Progenitor cell of endocrine pancreas (in vitro differentiated cells): ENCODE results near the gene XPA. TPM values are rescaled to one million over a fixed set of nuclear protein-coding genes. Genes with fewer than 3 reads are reported as not detected.

Experiments used
- DNase-seq: peaks from one replicate; pipeline ENCODE4 v3.0.0; 2021; ENCODE audit warnings: low spot score; ENCODE audit not compliant: unreplicated experiment
- H3K27ac Mint-ChIP-seq: 2 replicates; pipeline ENCODE4 v1.8.0; 2021; ENCODE audit warnings: mild to moderate bottlenecking, moderate library complexity, mixed read lengths
- H3K27me3 Mint-ChIP-seq: 2 replicates; pipeline ENCODE4 v1.8.0; 2021; ENCODE audit warnings: mixed read lengths
- H3K36me3 Mint-ChIP-seq: 2 replicates; pipeline ENCODE4 v1.8.0; 2022; ENCODE audit warnings: mixed read lengths; ENCODE audit not compliant: insufficient read depth
- H3K4me1 Mint-ChIP-seq: 2 replicates; pipeline ENCODE4 v1.8.0; 2021; ENCODE audit warnings: low read depth, mixed read lengths
- H3K4me3 Mint-ChIP-seq: 2 replicates; pipeline ENCODE4 v1.8.0; 2021; ENCODE audit warnings: low read depth, mild to moderate bottlenecking, moderate library complexity, mixed read lengths
- H3K9me3 Mint-ChIP-seq: 2 replicates; pipeline ENCODE4 v1.8.0; 2021; ENCODE audit warnings: low read depth, mixed read lengths
- CTCF ChIP-seq: fragments of 200-600 bp; sonication (generic); IDR thresholded peaks from one replicate; pipeline ENCODE4 v1.5.0; 2021; ENCODE audit warnings: antibody characterized with exemption, mild to moderate bottlenecking; ENCODE audit not compliant: unreplicated experiment
- total RNA-seq: library from RNA; stranded (reverse); gene quantifications from 2 replicates; pipeline ENCODE4 v1.2.1, GENCODE V29; 2021

XPA gene
- total RNA-seq, 1 donor from 2014 or later, result 16.4 TPM

- no peaks in the 10 kb centered on the region for H3K36me3 Mint-ChIP-seq
These were observed 63.9 kb downstream of the XPA start, which contains the start of the genes NCBP1 and TSTD2 for GRCh38 chr9:97632985-97633858. Gene NCBP1 (plus strand): TSS chr9:97633821. CDS start chr9:97633882, 61 bp downstream. Gene TSTD2 (minus strand): TSS chr9:97633368. CDS start chr9:97627562, 5,806 bp downstream.

GRCh38 chr9:97632248-97632984 is 64.7 kb downstream of the XPA start:
- Mint-ChIP-seq H3K36me3 (no peaks in the 10 kb centered on the region), H3K9me3 (no peaks in the 10 kb centered on the region), H3K4me3 (peak overlapping the region; percentile 94), H3K27ac (peak overlapping the region; percentile 100), H3K4me1 (peaks cover 41% of the 10 kb centered on the region), H3K27me3 (no peaks in the 10 kb centered on the region)
- TF ChIP-seq CTCF, result no peak
- peak; percentile 14 for DNase-seq

More at GRCh38 chr9:97632985-97633858, 63.9 kb downstream of the XPA start, which contains the start of the genes NCBP1 and TSTD2:
- Mint-ChIP-seq H3K9me3 (no peaks in the 10 kb centered on the region), H3K27ac (peak within 1 kb of the TSS; percentile 100), H3K4me3 (peak within 1 kb of the TSS; percentile 94), H3K27me3 (no peaks in the 10 kb centered on the region), H3K4me1 (peaks cover 37% of the 10 kb centered on the region)
- no peak for TF ChIP-seq CTCF
- peak; percentile 87 for DNase-seq

GRCh38 chr9:97630591-97630990 is 66.5 kb downstream of the XPA start:
- no peak overlapping the region for H3K4me3 Mint-ChIP-seq
- H3K36me3 Mint-ChIP-seq, result peaks cover 5% of the 10 kb centered on the region
- H3K27me3 Mint-ChIP-seq, result no peaks in the 10 kb centered on the region
- no peak for DNase-seq
- TF ChIP-seq CTCF, result no peak
- H3K27ac Mint-ChIP-seq, result no peak overlapping the region
- H3K9me3 Mint-ChIP-seq, result no peaks in the 10 kb centered on the region
- H3K4me1 Mint-ChIP-seq, result peaks cover 38% of the 10 kb centered on the region

GRCh38 chr9:97629156-97629555 is 68.0 kb downstream of the XPA start:
- Mint-ChIP-seq H3K27ac (peak overlapping the region; percentile 84), H3K36me3 (peaks cover 8% of the 10 kb centered on the region), H3K4me3 (no peak overlapping the region), H3K4me1 (peaks cover 29% of the 10 kb centered on the region), H3K9me3 (no peaks in the 10 kb centered on the region), H3K27me3 (no peaks in the 10 kb centered on the region)
- DNase-seq, result no peak
- TF ChIP-seq CTCF, result no peak

GRCh38 chr9:97628668-97629067 is 68.5 kb downstream of the XPA start:
- peaks cover 29% of the 10 kb centered on the region for H3K4me1 Mint-ChIP-seq
- no peaks in the 10 kb centered on the region for H3K27me3 Mint-ChIP-seq
- H3K27ac Mint-ChIP-seq, result peak overlapping the region; percentile 84
- no peaks in the 10 kb centered on the region for H3K9me3 Mint-ChIP-seq
- no peak for TF ChIP-seq CTCF
- H3K36me3 Mint-ChIP-seq, result peaks cover 12% of the 10 kb centered on the region
- DNase-seq, result no peak
- no peak overlapping the region for H3K4me3 Mint-ChIP-seq
